ENCODE results near the gene DRAM2.

- TF ChIP-seq EZH2 (IDR thresholded peaks at IDR 0.05; ENCODE audit: insufficient read depth, poor library complexity, severe bottlenecking) (no peak), EZH2phosphoT487 (IDR thresholded peaks at IDR 0.05; ENCODE audit: insufficient read depth, low read depth) (no peak)
These were observed 11.8 kb downstream of the DRAM2 start for GRCh38 chr1:111127923-111128643.
